Suprapubic skin (tissue), 4 donors: Measurements from ENCODE around the gene HLA-F. TPM values are rescaled to one million over a fixed set of nuclear protein-coding genes. Genes with fewer than 3 reads are reported as not detected.
A peak's percentile ranks its signal among the peaks of the same experiment; 100 is the strongest.

Experiments
- DNase-seq, 2 donors: peaks; one replicate each; pipeline ENCODE4 v3.0.0-alpha.2; 2019; ENCODE audit warnings: low spot score in 2 of 2
- H3K27ac ChIP-seq: fragments of 200-600 bp; sonication (generic); one replicate; pipeline ENCODE4 v1.5.1; 2019
- H3K27me3 ChIP-seq: fragments of 200-600 bp; sonication (generic); one replicate; pipeline ENCODE4 v1.5.1; 2019
- H3K36me3 ChIP-seq: fragments of 200-600 bp; sonication (generic); one replicate; pipeline ENCODE4 v1.5.1; 2019
- H3K4me1 ChIP-seq: fragments of 200-600 bp; sonication (generic); one replicate; pipeline ENCODE4 v1.5.1; 2019
- H3K4me3 ChIP-seq: fragments of 200-600 bp; sonication (generic); one replicate; pipeline ENCODE4 v1.5.1; 2019; ENCODE audit warnings: mild to moderate bottlenecking
- H3K9me3 ChIP-seq: fragments of 200-600 bp; sonication (generic); one replicate; pipeline ENCODE4 v1.5.1; 2019
- EP300 ChIP-seq: sonication (generic); formaldehyde crosslinking; IDR thresholded peaks from one replicate; pipeline ENCODE4 v1.6.1; 2017; ENCODE audit warnings: antibody characterized with exemption
- POLR2A ChIP-seq, 2 donors: fragments of 450-650 bp; IDR thresholded peaks; one replicate each; pipeline ENCODE4 v1.6.1; 2017; ENCODE audit warnings: antibody characterized with exemption in 2 of 2, mild to moderate bottlenecking in 2 of 2, moderate library complexity in 2 of 2
- POLR2AphosphoS5 ChIP-seq, 3 donors: sonication (generic); formaldehyde crosslinking; IDR thresholded peaks; one replicate each; pipeline ENCODE4 v1.6.1; 2017; ENCODE audit warnings: antibody characterized with exemption in 3 of 3
- WGBS: methylation state at CpG from one replicate; pipeline ENCODE4 v1.1.5; 2018; 5-methylcytosine and 5-hydroxymethylcytosine counted together
- total RNA-seq, 4 donors: library from RNA; depleted of rRNA; stranded (reverse); fragments of >200 nt; gene quantifications; one replicate each; pipeline ENCODE4 v1.1.0, GENCODE V29; 2016
- TF ChIP-seq, protein P1 (sequence below), 2 donors: fragments of 200-600 bp in 1 of 2; fragments of 450-650 bp in 1 of 2; sonication (generic) in 1 of 2; IDR thresholded peaks; one replicate each; pipeline ENCODE4 v1.5.1; 2016 to 2019; ENCODE audit warnings: antibody characterized with exemption in 2 of 2, mild to moderate bottlenecking in 1 of 2, moderate library complexity in 1 of 2

The HLA-F gene
- total RNA-seq, 4 donors from 2014 or later = 25.6 to 162 (median 62.2) TPM

GRCh38 chr6:29749668-29750067 lies 26.4 kb downstream of the HLA-F start:
- peak overlapping the region; percentile 3 for H3K27ac ChIP-seq
- WGBS = 56% methylated on average over 5 of the region's 5 CpGs

DNA sequence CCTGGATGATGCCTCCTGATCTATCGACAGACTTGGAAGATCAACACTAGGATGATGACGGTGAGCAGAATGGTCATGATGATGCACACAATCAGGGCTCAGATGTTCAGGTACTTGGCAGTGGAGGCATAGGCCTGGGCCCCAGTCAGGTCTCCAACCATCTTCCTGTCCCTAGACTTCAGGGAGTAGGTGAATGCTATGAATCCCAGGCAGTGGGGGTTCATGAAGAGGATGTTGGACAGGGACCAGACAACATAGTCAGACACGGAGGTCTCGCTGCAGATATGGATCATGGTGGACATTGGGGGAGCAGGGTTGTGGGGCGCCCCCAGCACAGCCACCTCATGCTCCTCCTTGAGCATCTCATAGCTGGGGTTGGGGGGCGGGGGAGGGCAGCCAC lies 27.5 kb downstream of the HLA-F start:
- Histone ChIP-seq H3K9me3 (no peaks in the 10 kb centered on the region), H3K36me3 (no peaks in the 10 kb centered on the region), H3K4me3 (no peak overlapping the region), H3K27ac (no peak overlapping the region), H3K27me3 (peaks cover 6% of the 10 kb centered on the region), H3K4me1 (peaks cover 34% of the 10 kb centered on the region)
- WGBS = 95% methylated on average over 6 of the region's 6 CpGs
- TF ChIP-seq POLR2A (IDR thresholded peaks at IDR 0.05) (no peak), EP300 (no peak), POLR2AphosphoS5 (IDR thresholded peaks at IDR 0.05) (no peak)
- TF ChIP-seq, protein P1, sequence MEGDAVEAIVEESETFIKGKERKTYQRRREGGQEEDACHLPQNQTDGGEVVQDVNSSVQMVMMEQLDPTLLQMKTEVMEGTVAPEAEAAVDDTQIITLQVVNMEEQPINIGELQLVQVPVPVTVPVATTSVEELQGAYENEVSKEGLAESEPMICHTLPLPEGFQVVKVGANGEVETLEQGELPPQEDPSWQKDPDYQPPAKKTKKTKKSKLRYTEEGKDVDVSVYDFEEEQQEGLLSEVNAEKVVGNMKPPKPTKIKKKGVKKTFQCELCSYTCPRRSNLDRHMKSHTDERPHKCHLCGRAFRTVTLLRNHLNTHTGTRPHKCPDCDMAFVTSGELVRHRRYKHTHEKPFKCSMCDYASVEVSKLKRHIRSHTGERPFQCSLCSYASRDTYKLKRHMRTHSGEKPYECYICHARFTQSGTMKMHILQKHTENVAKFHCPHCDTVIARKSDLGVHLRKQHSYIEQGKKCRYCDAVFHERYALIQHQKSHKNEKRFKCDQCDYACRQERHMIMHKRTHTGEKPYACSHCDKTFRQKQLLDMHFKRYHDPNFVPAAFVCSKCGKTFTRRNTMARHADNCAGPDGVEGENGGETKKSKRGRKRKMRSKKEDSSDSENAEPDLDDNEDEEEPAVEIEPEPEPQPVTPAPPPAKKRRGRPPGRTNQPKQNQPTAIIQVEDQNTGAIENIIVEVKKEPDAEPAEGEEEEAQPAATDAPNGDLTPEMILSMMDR (IDR thresholded peaks at IDR 0.05) = no peak
- DNase-seq = no peak

More at GRCh38 chr6:29749668-29750067, 26.4 kb downstream of the HLA-F start:
- Histone ChIP-seq H3K4me3 (peak overlapping the region; percentile 69), H3K4me1 (peaks cover 34% of the 10 kb centered on the region), H3K36me3 (no peaks in the 10 kb centered on the region), H3K27me3 (no peaks in the 10 kb centered on the region), H3K9me3 (no peaks in the 10 kb centered on the region)
- no peak for DNase-seq
- TF ChIP-seq POLR2A (IDR thresholded peaks at IDR 0.05) (no peak), EP300 (no peak), POLR2AphosphoS5 (IDR thresholded peaks at IDR 0.05) (no peak)
- TF ChIP-seq, protein P1 (IDR thresholded peaks at IDR 0.05) = no peak

DNA sequence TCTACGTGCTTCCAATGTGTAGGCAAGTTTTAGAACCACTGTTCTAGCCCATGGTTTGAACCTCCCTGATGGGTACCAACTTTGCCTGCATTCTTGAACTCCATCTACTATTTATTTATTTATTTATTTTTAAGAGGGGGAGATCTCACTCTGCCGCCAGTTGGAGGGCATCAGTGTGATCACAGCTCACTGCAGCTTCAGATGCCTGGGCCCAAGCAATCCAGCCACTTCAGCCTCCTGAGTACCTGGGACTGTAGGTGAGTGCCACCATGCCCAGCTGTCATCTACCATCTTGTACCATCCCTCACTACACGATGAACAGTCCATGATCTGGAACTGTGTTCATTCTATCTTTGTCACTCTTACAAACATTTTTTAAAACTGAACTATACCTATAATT lies 28.2 kb downstream of the HLA-F start:
- Histone ChIP-seq H3K9me3 (no peaks in the 10 kb centered on the region), H3K27me3 (peaks cover 8% of the 10 kb centered on the region), H3K4me1 (peaks cover 34% of the 10 kb centered on the region), H3K27ac (no peak overlapping the region), H3K36me3 (no peaks in the 10 kb centered on the region), H3K4me3 (no peak overlapping the region)
- DNase-seq = no peak
- WGBS = 85% methylated on average over 3 of the region's 3 CpGs
- TF ChIP-seq, protein P1 (IDR thresholded peaks at IDR 0.05) = no peak
- no peak for TF ChIP-seq EP300
- TF ChIP-seq POLR2AphosphoS5 (IDR thresholded peaks at IDR 0.05) = no peak
- no peak for TF ChIP-seq POLR2A (IDR thresholded peaks at IDR 0.05)

DNA sequence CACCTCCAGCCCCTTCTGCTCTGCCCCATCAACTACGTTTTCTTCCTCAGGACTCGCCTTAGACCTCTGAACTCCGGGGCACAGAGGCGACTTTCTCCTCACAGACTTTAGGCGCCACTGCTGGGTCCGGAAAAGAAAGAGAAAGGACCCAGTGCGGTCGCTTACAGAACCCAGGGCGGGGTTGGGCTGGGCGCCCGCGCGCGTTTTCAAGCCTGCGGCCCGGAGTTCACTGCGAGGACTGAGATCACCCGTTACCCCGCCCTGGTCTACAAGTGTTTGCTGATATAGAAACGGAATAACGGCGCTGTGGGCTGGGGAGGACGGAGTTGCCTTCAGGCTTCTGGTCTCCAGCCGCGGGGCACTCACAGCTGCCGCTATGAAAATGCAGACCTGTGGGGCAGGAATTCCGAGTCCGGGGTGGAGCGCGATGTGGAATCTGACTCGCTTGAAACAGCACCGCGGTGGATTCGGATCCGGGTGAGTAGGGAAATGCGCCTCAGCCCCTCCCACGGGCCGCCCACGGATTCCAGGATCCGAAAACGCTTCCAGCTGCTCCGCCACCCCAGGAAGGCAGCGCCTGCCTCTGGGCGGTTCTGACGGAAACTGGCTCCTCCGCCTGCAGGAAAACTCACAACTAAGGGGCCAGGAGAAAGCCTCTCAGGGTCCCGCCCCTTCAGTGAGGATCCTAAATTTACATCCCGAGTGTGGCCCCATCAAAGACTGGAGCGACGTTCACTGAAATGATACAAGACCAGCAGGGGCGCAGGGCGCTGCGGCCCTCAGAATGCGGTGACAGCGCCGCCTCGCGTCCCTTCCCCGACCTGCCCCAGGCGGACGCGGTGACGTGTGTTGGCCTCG lies 29.4 kb downstream of the HLA-F start:
- Histone ChIP-seq H3K27ac (peak overlapping the region; percentile 89), H3K9me3 (no peaks in the 10 kb centered on the region), H3K4me1 (peaks cover 32% of the 10 kb centered on the region), H3K4me3 (peak overlapping the region; percentile 69), H3K36me3 (no peaks in the 10 kb centered on the region), H3K27me3 (peaks cover 12% of the 10 kb centered on the region)
- under 1% methylated on average over 34 of the region's 64 CpGs for WGBS
- TF ChIP-seq, protein P1 (IDR thresholded peaks at IDR 0.05) = peak; percentile 92 to 96
- TF ChIP-seq POLR2AphosphoS5 (IDR thresholded peaks at IDR 0.05) (peak in 1 of 3 donors; percentile 32), EP300 (no peak), POLR2A (IDR thresholded peaks at IDR 0.05) (peak in 1 of 2 donors; percentile 25)
- peak; percentile 93 to 95 for DNase-seq

DNA sequence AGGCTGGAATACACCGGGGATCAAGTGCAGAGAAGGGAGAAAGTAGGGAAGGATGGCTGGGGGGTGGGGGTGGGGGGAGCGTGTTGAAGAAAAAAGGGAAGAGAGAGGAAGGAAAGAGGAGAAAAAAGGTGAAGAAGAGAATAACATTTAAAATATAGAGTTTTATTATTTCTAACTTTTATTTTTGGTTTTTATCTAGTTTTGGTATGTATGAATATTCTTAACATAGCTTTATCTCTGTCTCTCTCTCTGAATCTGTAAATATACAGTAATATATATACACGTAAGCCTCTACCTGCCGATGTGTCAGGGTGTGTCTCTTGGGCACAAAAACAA lies 30.0 kb downstream of the HLA-F start:
- Histone ChIP-seq H3K4me3 (peak overlapping the region; percentile 69), H3K36me3 (no peaks in the 10 kb centered on the region), H3K9me3 (no peaks in the 10 kb centered on the region), H3K4me1 (peaks cover 26% of the 10 kb centered on the region), H3K27me3 (peaks cover 12% of the 10 kb centered on the region), H3K27ac (peak overlapping the region; percentile 89)
- 11% methylated on average over 4 of the region's 4 CpGs for WGBS
- TF ChIP-seq, protein P1 (IDR thresholded peaks at IDR 0.05) = peak in 1 of 2 donors; percentile 5
- TF ChIP-seq POLR2A (IDR thresholded peaks at IDR 0.05) = no peak
- TF ChIP-seq POLR2AphosphoS5 (IDR thresholded peaks at IDR 0.05) = no peak
- no peak for TF ChIP-seq EP300
- DNase-seq = no peak
